Liver (tissue), 3 donors: ENCODE measurements around the gene SCRG1.

Experiments
- EGR1 ChIP-seq, 2 donors: IDR thresholded peaks; 2 replicates each; pipeline ENCODE4 v1.6.1; 2016 to 2018; ENCODE audit warnings: antibody characterized with exemption in 2 of 2, low read depth in 2 of 2
- GABPA ChIP-seq, 2 donors: IDR thresholded peaks in 1 of 2; conservative IDR thresholded peaks in 1 of 2; 2 replicates each; pipeline ENCODE4 v1.6.1; 2016; ENCODE audit warnings: antibody characterized with exemption in 2 of 2, mild to moderate bottlenecking in 1 of 2, moderate library complexity in 1 of 2
- HNF4A ChIP-seq, 2 donors: conservative IDR thresholded peaks; 2 replicates each; pipeline ENCODE4 v1.6.1; 2016; ENCODE audit warnings: antibody characterized with exemption in 2 of 2, mild to moderate bottlenecking in 2 of 2
- HNF4G ChIP-seq: IDR thresholded peaks from 2 replicates; pipeline ENCODE4 v1.6.1; 2016; ENCODE audit warnings: antibody characterized with exemption
- JUND ChIP-seq, 2 donors: IDR thresholded peaks; 2 replicates each; pipeline ENCODE4 v1.6.1; 2016; ENCODE audit warnings: antibody characterized with exemption in 2 of 2
- RAD21 ChIP-seq, 2 donors: IDR thresholded peaks; 2 replicates each; pipeline ENCODE4 v1.6.1; 2016; ENCODE audit warnings: antibody characterized with exemption in 2 of 2, mild to moderate bottlenecking in 2 of 2
- SP1 ChIP-seq: IDR thresholded peaks from 2 replicates; pipeline ENCODE4 v1.6.1; 2018; ENCODE audit warnings: antibody characterized with exemption, mild to moderate bottlenecking
- TAF1 ChIP-seq: conservative IDR thresholded peaks from 2 replicates; pipeline ENCODE4 v1.6.1; 2016; ENCODE audit warnings: antibody characterized with exemption, mild to moderate bottlenecking
- YY1 ChIP-seq: IDR thresholded peaks from 2 replicates; pipeline ENCODE4 v1.6.1; 2016; ENCODE audit warnings: antibody characterized with exemption, mild to moderate bottlenecking
- TF ChIP-seq, protein P1 (sequence below): fragments of 150-350 bp; IDR thresholded peaks from 2 replicates; pipeline ENCODE4 v1.5.1; 2017; ENCODE audit warnings: improper control_type of control experiment, low read depth, low read length; ENCODE audit not compliant: missing input control
- TF ChIP-seq, protein P2 (sequence below): IDR thresholded peaks from 2 replicates; pipeline ENCODE4 v1.6.1; 2016; ENCODE audit warnings: antibody characterized with exemption
- TF ChIP-seq, protein P3 (sequence below): IDR thresholded peaks from 2 replicates; pipeline ENCODE4 v1.6.1; 2016; ENCODE audit warnings: antibody characterized with exemption, mild to moderate bottlenecking
- donor health status: healthy.
- donor health status: healthy.

DNA sequence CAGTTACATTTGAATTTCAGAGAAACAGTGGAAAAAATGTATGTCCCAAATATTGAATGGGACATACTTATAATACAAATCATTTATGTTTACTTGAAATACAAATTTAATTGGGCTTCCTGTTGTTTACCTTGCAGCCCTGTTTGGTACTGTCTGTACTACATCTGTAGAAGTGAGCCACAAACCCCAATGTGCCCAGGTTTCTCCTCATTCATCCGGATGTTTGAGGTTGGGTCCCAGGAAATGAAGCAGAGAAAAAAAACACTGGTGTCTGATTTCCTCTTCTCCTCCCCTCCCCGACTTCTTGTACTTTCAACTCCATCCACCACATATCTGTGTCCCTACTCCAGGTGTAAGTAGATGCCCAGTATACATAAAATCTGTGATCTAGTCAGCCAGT lies 27.1 kb upstream of the SCRG1 start:
- TF ChIP-seq, protein P1, sequence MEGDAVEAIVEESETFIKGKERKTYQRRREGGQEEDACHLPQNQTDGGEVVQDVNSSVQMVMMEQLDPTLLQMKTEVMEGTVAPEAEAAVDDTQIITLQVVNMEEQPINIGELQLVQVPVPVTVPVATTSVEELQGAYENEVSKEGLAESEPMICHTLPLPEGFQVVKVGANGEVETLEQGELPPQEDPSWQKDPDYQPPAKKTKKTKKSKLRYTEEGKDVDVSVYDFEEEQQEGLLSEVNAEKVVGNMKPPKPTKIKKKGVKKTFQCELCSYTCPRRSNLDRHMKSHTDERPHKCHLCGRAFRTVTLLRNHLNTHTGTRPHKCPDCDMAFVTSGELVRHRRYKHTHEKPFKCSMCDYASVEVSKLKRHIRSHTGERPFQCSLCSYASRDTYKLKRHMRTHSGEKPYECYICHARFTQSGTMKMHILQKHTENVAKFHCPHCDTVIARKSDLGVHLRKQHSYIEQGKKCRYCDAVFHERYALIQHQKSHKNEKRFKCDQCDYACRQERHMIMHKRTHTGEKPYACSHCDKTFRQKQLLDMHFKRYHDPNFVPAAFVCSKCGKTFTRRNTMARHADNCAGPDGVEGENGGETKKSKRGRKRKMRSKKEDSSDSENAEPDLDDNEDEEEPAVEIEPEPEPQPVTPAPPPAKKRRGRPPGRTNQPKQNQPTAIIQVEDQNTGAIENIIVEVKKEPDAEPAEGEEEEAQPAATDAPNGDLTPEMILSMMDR = no peak
- TF ChIP-seq GABPA (IDR thresholded peaks at IDR 0.05 in 1 of 2, conservative IDR thresholded peaks at IDR 0.05 in 1 of 2) = no peak
- TF ChIP-seq, protein P2, sequence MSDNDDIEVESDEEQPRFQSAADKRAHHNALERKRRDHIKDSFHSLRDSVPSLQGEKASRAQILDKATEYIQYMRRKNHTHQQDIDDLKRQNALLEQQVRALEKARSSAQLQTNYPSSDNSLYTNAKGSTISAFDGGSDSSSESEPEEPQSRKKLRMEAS = no peak
- TF ChIP-seq HNF4A (conservative IDR thresholded peaks at IDR 0.05) = no peak
- TF ChIP-seq, protein P3, sequence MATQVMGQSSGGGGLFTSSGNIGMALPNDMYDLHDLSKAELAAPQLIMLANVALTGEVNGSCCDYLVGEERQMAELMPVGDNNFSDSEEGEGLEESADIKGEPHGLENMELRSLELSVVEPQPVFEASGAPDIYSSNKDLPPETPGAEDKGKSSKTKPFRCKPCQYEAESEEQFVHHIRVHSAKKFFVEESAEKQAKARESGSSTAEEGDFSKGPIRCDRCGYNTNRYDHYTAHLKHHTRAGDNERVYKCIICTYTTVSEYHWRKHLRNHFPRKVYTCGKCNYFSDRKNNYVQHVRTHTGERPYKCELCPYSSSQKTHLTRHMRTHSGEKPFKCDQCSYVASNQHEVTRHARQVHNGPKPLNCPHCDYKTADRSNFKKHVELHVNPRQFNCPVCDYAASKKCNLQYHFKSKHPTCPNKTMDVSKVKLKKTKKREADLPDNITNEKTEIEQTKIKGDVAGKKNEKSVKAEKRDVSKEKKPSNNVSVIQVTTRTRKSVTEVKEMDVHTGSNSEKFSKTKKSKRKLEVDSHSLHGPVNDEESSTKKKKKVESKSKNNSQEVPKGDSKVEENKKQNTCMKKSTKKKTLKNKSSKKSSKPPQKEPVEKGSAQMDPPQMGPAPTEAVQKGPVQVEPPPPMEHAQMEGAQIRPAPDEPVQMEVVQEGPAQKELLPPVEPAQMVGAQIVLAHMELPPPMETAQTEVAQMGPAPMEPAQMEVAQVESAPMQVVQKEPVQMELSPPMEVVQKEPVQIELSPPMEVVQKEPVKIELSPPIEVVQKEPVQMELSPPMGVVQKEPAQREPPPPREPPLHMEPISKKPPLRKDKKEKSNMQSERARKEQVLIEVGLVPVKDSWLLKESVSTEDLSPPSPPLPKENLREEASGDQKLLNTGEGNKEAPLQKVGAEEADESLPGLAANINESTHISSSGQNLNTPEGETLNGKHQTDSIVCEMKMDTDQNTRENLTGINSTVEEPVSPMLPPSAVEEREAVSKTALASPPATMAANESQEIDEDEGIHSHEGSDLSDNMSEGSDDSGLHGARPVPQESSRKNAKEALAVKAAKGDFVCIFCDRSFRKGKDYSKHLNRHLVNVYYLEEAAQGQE = no peak
- no peak for TF ChIP-seq EGR1 (IDR thresholded peaks at IDR 0.05; ENCODE audit: low read depth in 2 of 2)
- TF ChIP-seq RAD21 (IDR thresholded peaks at IDR 0.05) = no peak
- no peak for TF ChIP-seq JUND (IDR thresholded peaks at IDR 0.05)
- TF ChIP-seq YY1 = no peak
- no peak for TF ChIP-seq TAF1
- TF ChIP-seq SP1 = no peak
- no peak for TF ChIP-seq HNF4G
